Smooth muscle cell of the umbilical artery (primary cell): ENCODE measurements around the gene BRD7. TPM values are rescaled to one million over a fixed set of nuclear protein-coding genes. Genes with fewer than 3 reads are reported as not detected.

Source experiments
- total RNA-seq: library from RNA; depleted of rRNA; stranded (reverse); fragments of >200 nt; gene quantifications from 2 replicates; pipeline ENCODE4 v1.2.3, GENCODE V29; 2014

BRD7 gene
- 30.0 and 32.8 TPM in 2 replicates for total RNA-seq

GRCh38 chr16:50368410-50369132 lies at the start of gene BRD7:
BRD7 (minus strand) TSS chr16:50368988; CDS start chr16:50368774, 214 bp downstream.

GRCh38 chr16:50266337-50267091 lies 102.3 kb downstream of the BRD7 start, which contains the start of gene ADCY7:
ADCY7 (plus strand) TSS chr16:50266551; CDS start chr16:50288180, 21,629 bp downstream.

Other genes starting within 250 kb of the BRD7 start
- gene TENT4B, start 215.7 kb downstream of the BRD7 start, total RNA-seq = 9.2 and 13.0 TPM in 2 replicates
- gene ADCY7, start 102.4 kb downstream of the BRD7 start, total RNA-seq = 77.2 and 135 TPM in 2 replicates
- under 0.01 TPM in 2 replicates for gene NKD1, start 179.4 kb upstream of the BRD7 start, total RNA-seq